ELR (cell line): Measurements from ENCODE around the gene URGCP.
"Not testable (repeated sequence)": the region's sequence is repeated elsewhere in the genome, so short reads cannot be mapped to it uniquely, and the experiment has no call there.

Experiments
- DNase-seq: peaks from one replicate; pipeline ENCODE4 v3.0.0-alpha.2; 2015; ENCODE audit warnings: low read depth

Gene URGCP

DNA sequence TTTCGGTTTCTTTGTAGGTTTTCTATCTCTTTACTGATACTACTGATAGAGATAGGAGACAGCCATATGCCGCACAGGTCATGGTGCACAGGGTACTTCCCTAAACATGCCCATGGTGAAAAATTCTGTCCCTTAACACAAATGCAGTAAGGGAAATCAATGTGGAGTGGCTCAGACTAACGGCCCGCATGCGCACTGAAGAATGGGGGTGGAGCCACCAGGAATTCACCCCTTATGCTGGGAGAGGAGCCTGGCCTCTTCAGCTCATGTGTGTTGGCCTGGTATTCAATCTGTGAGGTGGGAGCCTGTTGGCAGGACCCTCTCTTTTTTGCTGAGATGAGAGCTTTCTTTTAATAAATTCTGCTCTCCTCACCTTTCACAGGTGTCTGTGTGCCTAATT, 8.4 kb upstream of the URGCP start:
- no peak for DNase-seq

DNA sequence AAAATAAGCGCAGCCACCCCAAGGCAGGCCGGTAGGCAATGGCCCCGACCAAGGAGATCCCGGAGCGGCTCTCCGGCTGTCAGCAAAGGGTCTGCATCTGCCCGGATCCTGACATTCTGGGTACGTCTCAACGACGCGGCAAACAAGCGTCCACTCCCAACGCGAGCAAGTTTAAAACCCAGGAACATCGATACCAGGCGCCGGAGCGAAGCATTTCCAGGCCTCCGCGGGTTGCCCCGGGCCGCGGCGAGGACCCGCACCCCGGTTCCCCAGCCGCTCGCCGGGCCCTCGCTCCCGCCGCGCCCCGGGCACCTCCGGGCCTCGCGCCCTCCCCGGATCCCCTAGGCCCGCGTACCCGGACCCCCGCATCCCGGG, 453 bp downstream of the URGCP start:
- DNase-seq: peak; percentile 56

DNA sequence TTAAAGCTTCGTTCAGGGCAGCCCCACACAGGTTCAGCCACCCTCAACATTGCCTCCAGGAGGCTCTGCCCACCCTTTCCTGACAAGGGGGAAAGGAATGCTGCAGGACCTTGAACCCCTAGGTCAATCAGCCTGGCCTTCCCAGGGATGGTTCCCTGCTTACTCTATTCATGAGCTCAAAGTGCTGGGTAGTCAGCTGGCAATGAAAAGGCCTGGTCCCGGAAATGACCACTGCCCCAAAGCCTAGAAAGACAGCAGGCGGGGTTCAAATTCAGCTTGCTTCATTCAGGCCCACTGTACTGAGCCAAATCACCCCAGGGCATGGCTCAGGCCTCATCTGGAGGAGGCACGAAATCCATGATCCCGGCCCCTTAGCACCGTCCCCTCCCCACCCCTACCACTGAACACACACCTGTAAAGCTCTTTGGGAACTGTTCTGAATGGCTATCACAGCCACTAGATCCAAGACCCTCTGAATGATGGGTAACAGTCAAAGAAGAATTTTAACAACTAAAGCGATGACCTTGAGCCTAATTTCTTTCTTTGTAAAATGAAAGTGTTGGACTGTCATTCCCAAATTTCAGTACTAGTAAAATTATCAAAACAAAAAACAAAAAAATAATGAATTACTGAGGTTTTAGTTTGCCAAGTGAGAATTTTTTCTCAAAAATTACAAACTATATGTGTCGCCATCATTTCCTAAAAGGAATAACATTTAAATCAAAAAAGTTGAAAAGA, 1.0 kb downstream of the URGCP start:
- DNase-seq: peak; percentile 88

DNA sequence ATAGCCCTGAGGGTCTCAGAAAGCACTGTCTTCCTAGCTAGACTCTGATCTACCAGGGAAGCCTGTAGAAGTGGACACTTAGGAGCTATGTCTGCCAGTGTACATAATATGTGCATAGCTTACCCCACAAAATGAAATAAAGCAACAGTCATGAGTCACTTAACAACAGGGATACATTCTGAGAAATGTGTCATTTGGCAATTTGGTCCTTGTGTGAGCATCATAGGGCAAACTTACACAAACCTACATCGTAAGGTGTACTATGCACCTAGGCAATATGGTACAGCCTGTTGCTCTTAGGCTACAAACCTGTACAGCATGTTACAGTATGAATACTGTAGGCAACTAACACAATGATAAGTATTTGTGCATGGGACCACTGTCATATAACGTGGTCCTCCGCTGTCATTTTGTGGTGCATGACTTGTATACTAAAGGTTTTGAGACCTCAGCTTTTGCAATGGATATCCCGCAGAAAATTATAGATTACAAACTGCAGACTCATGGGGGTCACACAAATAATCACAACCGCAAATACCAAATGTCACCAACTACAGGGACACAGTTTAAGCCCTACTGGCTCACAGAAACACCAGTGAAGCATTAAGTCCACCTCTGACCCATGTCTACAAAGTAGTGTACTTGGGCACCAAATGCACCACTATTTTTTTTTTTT, 1.7 kb downstream of the URGCP start:
- DNase-seq: peak; percentile 72

DNA sequence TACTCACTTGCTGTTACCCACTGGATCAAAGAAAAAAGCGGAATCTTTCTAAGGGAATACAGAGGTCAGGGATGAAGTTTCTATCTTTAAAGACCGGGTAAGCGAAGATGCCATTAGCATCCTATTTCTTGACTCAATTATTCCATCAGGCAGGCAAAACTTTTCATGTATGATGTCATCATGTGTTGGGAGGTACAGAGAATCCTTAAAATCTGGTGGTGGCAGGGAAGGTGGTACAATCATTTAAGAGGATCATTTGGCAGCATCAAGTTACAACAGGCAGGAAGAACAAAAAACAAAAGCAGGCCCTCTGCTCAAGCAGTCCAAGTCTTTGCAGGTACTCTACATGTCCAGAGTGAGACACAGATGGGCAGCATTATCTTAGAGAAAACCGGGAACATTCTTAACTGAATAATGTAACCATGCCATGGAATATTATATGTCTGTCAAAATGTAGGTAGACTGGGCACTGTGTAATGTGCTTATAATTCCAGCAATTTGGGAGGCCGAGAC, 3.8 kb downstream of the URGCP start:
- no peak for DNase-seq

DNA sequence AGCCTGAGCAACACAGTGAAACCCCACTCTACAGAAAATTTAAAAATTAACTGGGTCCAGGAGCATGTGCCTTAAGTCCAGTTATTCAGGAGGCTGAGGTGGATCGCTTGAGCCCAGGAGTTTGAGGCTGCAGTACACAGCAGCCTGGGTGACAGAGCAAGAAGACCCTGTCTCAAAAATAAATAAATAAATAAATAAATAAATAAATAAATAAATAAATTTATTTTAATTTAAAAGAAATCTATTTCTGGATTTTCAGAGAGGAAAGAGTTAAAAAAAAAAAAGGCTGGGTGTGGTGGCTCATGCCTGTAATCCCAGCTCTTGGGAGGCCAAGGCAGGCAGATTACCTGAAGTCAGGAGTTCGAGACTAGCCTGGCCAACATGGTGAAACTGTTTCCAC, 7.8 kb downstream of the URGCP start:
- not testable (repeated sequence) for DNase-seq

DNA sequence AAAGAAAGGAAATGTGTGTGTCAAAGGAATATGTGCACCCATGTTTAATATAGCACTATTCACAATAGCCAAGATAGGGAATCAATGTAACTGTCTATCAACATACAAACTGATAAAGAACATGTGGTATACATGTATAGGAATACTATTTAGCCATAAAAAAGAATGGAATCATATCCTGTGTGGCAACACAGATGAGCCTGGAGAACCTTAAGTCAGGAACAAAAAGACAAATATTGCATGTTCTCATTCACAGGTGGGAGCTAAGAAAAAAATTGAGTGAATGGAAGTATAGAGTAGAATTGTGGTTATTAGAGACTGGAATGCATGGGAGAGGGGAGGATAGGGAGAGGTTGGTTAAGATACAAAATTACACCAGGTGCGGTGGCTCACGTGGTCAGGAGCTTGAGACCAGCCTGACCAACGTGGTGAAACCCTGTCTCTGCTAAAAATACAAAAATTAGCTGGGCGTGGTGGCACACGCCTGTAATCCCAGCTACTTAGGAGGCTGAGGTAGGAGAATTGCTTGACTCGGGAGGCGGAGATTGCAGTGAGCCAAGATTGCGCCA, 10.5 kb downstream of the URGCP start:
- DNase-seq: no peak

DNA sequence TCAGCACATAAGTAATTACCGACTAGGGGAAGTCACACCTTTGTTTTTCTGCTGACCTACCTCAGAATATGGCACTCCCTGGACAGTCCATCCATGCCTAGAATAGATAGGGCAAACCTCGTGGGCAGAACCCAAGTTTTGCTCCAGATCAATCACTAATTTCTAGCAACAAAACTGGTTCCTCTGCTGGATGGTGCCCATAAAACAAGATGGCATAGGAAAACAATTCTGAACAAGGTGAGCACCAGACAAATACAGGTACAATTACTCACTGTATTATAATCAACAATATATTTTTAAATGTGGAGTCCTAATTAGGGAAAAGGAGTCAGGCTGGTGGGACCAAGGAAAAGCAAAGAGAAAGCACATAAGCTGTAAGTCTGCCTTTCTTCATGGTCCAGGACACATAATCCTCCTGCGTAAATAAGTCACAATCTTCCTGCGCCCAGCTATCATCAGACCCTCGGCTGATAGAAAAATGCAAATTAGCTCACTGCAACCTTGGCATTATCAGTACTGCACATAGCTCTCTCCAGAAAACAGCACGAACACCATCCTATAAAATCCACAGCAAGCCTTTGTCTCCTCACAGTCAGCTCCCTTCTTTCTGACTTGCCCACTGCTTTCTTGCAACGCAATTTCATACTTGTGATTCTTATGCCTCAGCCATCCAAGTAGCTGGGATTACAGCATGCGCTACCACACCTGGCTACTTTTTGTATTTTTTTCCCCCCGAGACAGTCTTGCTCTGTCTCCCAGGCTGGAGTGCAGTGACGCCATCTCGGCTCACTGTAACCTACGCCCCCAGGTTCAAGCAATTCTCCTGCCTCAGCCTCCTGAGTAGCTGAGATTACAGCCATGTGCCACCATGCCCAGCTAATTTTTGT, 15.1 kb downstream of the URGCP start:
- no peak for DNase-seq

DNA sequence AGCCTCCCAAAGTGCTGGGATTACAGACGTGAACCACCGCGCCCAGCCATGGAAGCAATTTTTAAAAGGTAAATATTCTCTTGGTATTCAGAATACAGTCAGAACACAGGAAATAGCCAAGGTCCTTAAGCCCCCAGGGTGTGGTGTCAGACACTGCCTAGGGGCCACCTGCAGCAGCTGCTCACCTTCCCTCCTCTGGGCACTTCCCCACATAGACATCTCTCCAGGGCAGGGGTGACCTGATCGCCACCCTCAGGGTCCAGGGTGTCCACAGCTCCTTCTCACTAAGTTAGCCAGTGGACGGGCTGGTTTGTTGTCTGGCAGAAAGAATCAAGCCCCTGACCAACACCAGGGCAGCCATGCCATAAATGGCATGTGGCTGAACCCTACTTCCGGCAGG, 15.9 kb downstream of the URGCP start:
- DNase-seq: no peak

DNA sequence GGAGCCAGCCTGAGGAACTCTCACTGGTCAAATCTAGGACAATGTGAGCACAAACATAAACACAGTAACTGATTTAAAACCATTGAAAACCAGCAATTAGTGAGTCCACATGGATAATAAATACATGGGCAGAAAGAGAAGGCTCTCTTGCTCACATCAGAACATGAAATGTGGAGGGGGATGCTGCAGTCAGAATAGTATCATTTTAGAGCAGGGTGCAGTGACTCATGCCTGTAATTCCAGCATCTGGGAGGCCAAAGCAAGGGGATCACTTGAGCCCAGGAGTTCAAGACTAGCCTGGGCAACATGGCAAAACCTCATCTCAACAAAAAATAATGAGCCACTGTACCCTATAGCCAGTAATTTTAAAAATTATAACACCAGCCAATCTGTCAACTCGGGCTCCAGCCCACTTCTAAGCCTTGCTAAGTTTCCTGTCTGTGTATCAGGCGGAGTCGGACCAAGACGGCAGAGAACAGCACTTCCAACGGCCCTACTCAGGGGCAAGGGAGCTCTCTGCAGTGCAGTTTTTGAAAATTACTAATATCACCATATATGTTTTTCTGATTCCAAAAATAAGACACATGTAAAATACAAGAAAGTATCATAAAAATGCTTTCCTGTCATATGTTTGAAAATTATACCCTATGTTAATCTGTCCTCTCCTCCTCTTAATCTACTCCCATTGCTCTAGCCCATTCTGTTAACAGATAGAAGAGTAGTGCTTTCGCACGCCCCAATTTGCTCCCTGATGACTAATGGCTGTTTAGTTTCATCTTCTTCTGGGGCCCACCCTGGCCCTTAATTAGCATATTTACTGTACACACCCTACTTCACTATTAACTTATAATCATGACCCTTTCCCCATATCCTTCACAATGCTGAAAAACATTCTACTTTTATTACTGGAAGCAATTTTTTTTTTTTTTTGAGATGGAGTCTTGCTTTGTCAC, 17.1 kb downstream of the URGCP start:
- peak; percentile 53 for DNase-seq

DNA sequence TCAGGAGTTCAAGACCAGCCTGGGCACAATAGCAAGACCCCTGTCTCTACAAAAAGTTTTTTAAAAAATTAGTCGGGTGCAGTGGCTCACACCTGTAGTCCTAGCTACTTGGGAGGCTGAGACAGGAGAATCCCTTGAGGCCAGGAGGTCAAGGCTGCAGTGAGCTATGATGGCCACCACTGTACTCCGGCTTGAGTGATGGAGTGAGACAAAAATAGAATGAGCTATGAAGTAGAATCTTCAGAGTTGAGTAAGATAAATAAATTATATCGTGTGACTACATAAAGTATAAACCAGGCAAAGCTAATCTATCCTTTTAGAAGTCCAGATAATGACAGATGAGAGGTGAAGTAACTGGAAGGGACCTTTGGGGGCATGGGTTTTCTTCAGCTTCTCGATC, 21.8 kb downstream of the URGCP start:
- DNase-seq: no peak

DNA sequence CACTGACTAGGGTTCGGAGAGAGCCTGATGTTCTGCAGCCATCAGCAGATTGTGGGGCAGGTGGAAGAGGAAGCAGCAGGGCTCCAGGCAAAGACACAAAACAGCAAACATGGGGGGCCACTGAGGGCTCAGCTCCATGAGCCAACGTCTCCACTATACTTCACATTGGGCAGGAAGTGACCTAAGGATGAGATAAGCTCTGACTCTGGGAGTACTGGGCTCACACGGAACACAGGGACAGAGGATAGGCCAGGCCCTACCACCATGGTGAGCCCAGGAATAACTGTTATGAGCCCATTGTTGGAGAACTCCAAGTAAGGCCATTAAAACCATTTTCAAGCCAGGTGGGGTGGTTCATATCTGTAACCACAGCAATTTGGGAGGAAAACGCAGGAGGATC, 22.2 kb downstream of the URGCP start:
- DNase-seq: peak; percentile 82

DNA sequence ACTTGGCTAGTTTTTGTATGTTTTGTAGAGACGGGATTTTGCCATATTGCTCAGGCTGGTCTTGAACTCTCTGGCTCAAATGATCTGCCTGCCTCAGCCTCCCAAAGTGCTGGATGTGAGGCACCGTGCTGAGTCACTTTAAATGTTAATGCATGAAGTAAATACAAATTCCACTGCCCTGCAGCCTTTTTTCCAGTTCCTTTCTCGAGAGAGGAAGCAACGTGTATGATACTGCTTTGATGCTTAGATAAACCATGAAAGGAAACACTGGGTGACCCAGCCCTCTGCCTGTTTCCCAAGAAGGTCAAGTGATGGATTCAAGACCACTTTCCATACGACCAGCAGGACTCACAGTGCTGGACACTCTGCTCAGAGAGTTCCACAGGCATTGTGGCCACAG, 25.8 kb downstream of the URGCP start:
- peak; percentile 95 for DNase-seq

DNA sequence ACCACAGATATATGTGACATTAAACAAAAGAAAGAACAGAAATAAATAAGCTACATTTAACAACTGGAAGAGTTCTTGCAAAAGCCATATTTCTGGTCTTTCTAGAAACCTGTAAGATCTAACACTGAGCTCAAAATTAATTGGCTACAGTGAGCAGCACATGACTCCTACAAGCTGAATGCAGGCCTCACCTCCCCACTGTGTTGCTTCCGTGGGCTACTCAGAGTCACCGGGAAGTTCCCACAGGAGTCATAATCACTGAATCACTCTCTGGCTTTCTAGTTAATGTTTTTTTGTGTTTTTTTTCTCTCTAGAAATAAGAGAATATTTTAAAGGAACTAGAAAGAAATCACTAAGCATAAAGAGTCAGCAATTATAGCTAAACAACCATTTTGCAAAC, 26.9 kb downstream of the URGCP start:
- DNase-seq: peak; percentile 94

DNA sequence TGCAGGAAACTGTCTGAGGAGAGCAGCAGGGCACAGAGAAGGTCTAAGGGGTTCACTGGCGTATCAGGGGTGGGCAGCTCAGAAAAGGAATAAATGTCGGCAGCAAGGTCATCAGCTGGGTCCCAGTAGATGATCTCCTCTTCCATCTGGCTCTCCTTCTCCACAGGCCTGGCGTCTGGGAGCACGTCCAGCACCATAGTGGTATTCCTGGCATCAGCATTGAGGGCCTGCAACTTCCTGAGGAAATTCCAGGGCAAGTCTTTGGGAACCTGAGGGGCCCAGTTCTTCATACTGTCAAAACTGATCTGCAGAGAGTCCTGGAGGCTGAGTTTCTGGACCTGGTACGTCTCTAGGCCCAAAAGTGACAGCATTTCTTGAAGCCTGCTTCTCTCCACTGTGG, 27.5 kb downstream of the URGCP start:
- DNase-seq: no peak

DNA sequence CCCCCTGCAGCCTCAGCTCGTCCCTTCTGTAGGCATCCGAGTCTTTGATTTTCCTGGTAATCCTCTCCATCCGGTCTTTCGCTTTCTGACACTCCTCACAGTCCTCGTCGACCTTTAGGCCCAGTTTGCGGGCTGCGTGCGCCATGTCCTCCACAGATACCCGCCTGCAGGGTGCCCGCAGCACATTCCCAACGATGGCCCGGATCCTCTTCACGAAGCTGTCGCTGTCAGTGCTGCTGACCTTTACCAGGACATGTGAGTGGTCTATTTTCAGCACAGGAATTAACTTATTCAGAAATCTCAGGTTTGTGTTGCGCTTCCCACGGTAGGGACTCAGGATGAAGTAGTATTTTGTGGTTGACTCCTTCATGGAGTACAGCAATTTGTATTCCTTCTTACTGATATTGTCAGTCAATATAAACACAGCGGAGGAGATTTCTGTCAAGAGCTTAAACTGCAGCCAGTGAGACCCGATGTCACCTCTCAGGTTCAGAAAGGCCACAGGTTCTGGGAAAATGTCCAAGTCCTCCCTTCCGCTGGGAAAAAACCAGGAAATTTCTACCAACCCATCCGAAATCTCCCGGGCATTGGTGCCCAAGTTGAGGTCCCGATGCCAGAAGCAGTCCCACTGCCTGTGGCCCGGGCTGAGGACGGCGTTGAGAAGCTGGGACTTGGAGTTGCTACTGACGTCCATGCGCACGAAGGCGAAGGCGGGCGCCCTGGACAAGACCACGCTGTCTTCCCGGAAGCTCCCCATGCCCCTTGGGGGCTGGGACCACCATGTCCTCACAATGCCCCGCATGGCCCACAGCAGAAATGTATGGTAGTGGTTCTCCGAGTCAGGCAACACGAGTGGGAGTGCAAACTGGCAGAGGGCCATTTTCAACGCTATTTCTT, 28.2 kb downstream of the URGCP start:
- no peak for DNase-seq

DNA sequence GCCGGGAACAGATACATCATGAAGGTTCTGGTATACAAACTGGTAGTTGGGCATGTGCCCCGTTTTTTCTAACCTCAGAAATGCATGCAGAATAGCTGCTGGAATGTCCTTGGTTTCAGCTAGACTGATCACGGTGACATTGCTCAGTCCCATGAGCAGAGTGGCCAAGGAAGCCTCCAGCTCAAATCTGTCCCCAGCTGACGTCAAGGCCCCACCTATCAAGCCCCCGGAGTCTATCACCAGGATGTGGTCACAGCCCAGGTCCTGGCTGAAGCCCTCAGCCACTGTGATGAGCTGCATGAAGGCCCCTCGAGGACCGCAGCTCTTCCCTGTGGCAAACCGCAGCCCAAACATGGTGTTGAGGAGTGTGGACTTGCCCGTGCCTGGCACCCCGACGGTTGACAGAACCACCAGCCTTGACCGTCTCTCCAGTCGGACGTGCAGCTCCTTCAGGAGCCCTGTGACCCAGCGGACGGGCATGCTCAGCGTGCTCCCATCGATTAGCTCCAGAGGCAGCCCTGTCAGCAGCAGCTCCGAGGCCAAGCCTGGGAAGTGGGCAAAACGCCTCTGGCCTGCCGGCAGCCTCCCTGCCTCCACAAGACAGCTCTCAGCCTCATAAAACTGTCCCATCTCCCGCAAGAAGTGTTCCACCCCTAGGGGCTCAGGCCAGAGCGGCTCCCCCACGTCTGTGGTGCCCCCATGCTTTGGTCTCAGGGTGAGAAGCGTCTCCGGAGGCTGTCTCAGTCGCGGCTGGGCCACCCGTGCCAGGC, 29.2 kb downstream of the URGCP start:
- no peak for DNase-seq

DNA sequence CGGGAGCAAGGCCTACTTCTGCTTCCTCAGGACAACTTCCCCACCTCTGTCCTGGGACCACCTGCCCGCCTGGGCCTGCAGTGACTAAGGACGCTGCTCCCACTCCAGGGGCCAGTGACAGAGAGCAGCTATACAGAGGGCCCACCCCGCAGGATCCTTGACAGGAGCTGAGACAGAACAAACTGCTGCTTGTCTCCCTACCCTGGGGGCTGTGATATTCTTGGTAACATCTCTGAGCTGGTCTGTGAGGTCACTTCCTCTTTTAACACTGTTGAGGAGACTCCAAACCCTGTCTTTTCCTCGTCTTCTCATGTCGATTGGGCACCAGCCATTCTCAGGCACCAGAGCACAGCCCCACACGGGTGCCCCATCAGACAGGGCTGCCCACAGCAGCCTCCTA, 30.2 kb downstream of the URGCP start:
- DNase-seq: no peak

DNA sequence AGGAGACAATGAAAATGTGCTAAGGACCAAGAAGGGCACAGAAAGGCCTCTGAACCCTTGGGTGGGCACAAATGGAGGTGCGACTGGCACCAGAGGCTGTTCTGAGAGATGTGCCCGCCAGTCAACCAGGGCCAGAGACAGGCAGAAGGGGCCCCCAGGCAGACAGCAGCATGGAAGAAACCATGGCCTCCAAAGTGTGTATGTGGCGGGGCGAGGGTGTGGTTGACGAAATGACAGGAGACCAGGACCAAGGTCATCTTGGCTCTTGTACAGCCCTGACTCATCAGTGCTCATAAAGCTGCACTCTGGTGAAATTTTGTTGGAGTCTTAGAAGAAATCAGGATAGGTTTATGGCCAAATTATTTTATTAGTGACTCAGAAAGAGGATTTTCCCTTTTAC, 33.1 kb downstream of the URGCP start:
- DNase-seq: peak; percentile 94
